Measurements from ENCODE around the gene SLC35E1. TPM values are rescaled to one million over a fixed set of nuclear protein-coding genes. Genes with fewer than 3 reads are reported as not detected.
A peak's percentile ranks its signal among the peaks of the same experiment; 100 is the strongest.

The SLC35E1 gene
- total and polyA plus RNA-seq, 2 of the 4 experiments (the other 2 are of a cell fraction): 22.6 to 38.0 TPM

DNA sequence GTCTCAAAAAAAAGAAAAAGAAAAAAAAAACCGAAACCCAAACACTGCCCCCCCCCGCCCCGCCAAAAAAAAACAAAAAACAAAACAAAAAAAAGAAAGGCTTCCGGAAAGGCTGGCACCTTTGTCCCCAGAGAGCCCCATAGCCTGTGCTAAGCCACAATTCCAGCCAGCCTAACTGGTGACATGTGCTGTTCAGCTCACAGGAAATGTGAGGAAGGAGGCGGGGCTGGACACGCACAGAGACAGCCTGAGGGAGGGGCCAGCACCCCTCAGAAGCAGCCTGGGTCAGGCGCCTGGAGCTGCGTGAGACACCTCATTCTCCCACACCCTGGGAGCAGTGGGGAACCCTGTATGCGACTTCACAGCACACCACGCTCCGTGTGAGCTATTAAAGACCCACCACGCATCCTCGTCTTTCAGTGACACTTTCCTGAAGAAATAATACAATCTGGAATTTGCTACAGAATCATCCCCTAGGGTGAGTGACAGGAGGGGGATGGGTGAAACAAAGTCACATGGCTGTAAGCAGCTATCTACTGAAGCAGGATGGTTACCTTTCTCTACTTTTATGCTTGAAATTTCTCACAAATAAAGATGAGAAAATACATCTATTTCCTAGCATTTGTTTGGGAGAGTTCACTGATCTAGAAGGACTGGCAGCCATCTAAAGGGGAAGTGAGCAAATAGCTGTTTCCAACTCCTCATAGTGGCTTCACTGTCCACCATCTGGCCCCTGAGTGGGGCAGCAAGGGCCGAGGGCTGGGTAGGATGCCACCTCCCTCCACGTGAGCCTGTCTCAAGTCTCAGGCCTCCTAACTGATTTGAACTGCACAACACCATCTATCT is 12.3 kb upstream of the SLC35E1 start:
- POLR2A ChIA-PET (ENCODE audit: unreplicated experiment): no interaction called here
- H3K27me3 ChIP-seq (ENCODE audit: control insufficient read depth, insufficient read depth, low read length): no peaks in the 10 kb centered on the region
- 0 out of 2 replicates have a peak, but pooled peaks have one; percentile 4 for TF ChIP-seq SMC3 (IDR thresholded peaks at IDR 0.05; ENCODE audit: low read depth, low read length)
- TF ChIP-seq, protein P1, sequence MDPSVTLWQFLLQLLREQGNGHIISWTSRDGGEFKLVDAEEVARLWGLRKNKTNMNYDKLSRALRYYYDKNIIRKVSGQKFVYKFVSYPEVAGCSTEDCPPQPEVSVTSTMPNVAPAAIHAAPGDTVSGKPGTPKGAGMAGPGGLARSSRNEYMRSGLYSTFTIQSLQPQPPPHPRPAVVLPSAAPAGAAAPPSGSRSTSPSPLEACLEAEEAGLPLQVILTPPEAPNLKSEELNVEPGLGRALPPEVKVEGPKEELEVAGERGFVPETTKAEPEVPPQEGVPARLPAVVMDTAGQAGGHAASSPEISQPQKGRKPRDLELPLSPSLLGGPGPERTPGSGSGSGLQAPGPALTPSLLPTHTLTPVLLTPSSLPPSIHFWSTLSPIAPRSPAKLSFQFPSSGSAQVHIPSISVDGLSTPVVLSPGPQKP (IDR thresholded peaks at IDR 0.05; ENCODE audit: borderline replicate concordance, low read depth, low read length): no peak
- TF ChIP-seq MAFK (IDR thresholded peaks at IDR 0.05; ENCODE audit: low read depth, low read length): no peak
- TF ChIP-seq RCOR1 (IDR thresholded peaks at IDR 0.05; ENCODE audit: insufficient replicate concordance, low read length): no peak
- TF ChIP-seq POLR2A (IDR thresholded peaks at IDR 0.05; ENCODE audit: low read depth, low read length): peak; percentile 69; the same call in 1 of the 2 replicates
- TF ChIP-seq NFE2L2 (IDR thresholded peaks at IDR 0.05; ENCODE audit: low read depth, low read length): no peak
- peak; percentile 93; the same call in 1 of the 2 replicates for TF ChIP-seq MXI1 (IDR thresholded peaks at IDR 0.05; ENCODE audit: borderline replicate concordance, low read depth, low read length)
- TF ChIP-seq RAD21 (IDR thresholded peaks at IDR 0.05; ENCODE audit: low read length): no peak
- TF ChIP-seq, protein P2, sequence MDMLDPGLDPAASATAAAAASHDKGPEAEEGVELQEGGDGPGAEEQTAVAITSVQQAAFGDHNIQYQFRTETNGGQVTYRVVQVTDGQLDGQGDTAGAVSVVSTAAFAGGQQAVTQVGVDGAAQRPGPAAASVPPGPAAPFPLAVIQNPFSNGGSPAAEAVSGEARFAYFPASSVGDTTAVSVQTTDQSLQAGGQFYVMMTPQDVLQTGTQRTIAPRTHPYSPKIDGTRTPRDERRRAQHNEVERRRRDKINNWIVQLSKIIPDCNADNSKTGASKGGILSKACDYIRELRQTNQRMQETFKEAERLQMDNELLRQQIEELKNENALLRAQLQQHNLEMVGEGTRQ (IDR thresholded peaks at IDR 0.05; ENCODE audit: low read depth, low read length): no peak; the same call in 1 of the 2 replicates
- peak; percentile 82; the same call in 1 of the 2 replicates for TF ChIP-seq MAZ (IDR thresholded peaks at IDR 0.05; ENCODE audit: borderline replicate concordance, low read depth, low read length)
- TF ChIP-seq, protein P3, sequence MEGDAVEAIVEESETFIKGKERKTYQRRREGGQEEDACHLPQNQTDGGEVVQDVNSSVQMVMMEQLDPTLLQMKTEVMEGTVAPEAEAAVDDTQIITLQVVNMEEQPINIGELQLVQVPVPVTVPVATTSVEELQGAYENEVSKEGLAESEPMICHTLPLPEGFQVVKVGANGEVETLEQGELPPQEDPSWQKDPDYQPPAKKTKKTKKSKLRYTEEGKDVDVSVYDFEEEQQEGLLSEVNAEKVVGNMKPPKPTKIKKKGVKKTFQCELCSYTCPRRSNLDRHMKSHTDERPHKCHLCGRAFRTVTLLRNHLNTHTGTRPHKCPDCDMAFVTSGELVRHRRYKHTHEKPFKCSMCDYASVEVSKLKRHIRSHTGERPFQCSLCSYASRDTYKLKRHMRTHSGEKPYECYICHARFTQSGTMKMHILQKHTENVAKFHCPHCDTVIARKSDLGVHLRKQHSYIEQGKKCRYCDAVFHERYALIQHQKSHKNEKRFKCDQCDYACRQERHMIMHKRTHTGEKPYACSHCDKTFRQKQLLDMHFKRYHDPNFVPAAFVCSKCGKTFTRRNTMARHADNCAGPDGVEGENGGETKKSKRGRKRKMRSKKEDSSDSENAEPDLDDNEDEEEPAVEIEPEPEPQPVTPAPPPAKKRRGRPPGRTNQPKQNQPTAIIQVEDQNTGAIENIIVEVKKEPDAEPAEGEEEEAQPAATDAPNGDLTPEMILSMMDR (conservative IDR thresholded peaks at IDR 0.05; ENCODE audit: low read depth, low read length): no peak
- TF ChIP-seq FOS (IDR thresholded peaks at IDR 0.05; ENCODE audit: low read depth, low read length): no peak
- no peak for TF ChIP-seq RFX5 (IDR thresholded peaks at IDR 0.05; ENCODE audit: low read depth, low read length)
- TF ChIP-seq CEBPB (IDR thresholded peaks at IDR 0.05; ENCODE audit: low read depth, low read length): no peak

More for the DNA sequence above, 12.3 kb upstream of the SLC35E1 start:
- no peak overlapping the region for H2BK5ac ChIP-seq (ENCODE audit: low read depth, low read length, poor library complexity, severe bottlenecking)
- H2AK9ac ChIP-seq (replicated peaks; ENCODE audit: low read depth, low read length, poor library complexity): peak overlapping the region; percentile 0
- H3K23ac ChIP-seq (ENCODE audit: low read depth, low read length): no peak overlapping the region
- H3K9me1 ChIP-seq (ENCODE audit: insufficient read depth, low read length): peaks cover 46% of the 10 kb centered on the region
- ATAC-seq (ENCODE audit: low read depth): peak; percentile 87
- H3K79me1 ChIP-seq (ENCODE audit: low read depth in 1 of 2, low read length in 2 of 2): peaks cover 39 to 99% of the 10 kb centered on the region in 2 experiments
- H4K20me1 ChIP-seq (ENCODE audit: insufficient read depth, low read length): peaks cover 97% of the 10 kb centered on the region
- in situ Hi-C loops (cut with MboI; ENCODE audit: low sequenced_read_pairs) (loop anchor here (5.0 kb wide), 1 partner anchor 43 kb away; the partner anchor contains the start of gene MED26), intact Hi-C loops (cut with micrococcal nuclease) (no loop called here), dilution Hi-C loops (cut with HindIII; ENCODE audit: low sequenced_read_pairs, unreplicated experiment) (no loop called here)
- H4K5ac ChIP-seq (ENCODE audit: low read depth, low read length): no peak overlapping the region
- DNase-seq: peak; percentile 78
- H2AK5ac ChIP-seq (ENCODE audit: low read depth, low read length): no peak overlapping the region
- no peak overlapping the region for H2BK15ac ChIP-seq (ENCODE audit: low read depth, low read length)
- no peak overlapping the region for H3K27ac ChIP-seq (ENCODE audit: insufficient read depth, low read length)
- CTCF ChIA-PET: no interaction called here
- H3K9me3 ChIP-seq (ENCODE audit: control insufficient read depth, insufficient read depth, low read length): no peaks in the 10 kb centered on the region
- no peak overlapping the region for H2BK20ac ChIP-seq (ENCODE audit: low read depth, low read length)
- H3K56ac ChIP-seq (ENCODE audit: extremely low read depth, insufficient read depth, low read length): no peak overlapping the region
- H2BK120ac ChIP-seq (ENCODE audit: low read depth, low read length): no peak overlapping the region
- H3K4me3 ChIP-seq (ENCODE audit: insufficient read depth, low read depth, low read length): no peak overlapping the region
- H4K91ac ChIP-seq (ENCODE audit: insufficient read depth, low read depth, low read length): no peak overlapping the region
- H3K9ac ChIP-seq (ENCODE audit: low read depth, low read length): no peak overlapping the region
- BruUV-seq (replicated peaks): no TSS peak
- H3K4ac ChIP-seq (ENCODE audit: low read depth, low read length): no peak overlapping the region
- H3K4me2 ChIP-seq (ENCODE audit: low read depth, low read length): peak overlapping the region; percentile 96
- no peak overlapping the region for H3K18ac ChIP-seq (ENCODE audit: low read depth, low read length)
- H2AFZ ChIP-seq (replicated peaks; ENCODE audit: low read length, poor library complexity): peak overlapping the region; percentile 39
- peak overlapping the region in 1 of 2 experiments; percentile 39; a peak in 1 of 4 replicates for H4K8ac ChIP-seq (ENCODE audit: low read depth in 2 of 2, low read length in 2 of 2)
- WGBS, 2 experiments (ENCODE audit: extremely low coverage in 2 of 2, insufficient read length in 1 of 2): no CpG with 5 or more reads among the region's 15 CpGs
- H3K14ac ChIP-seq (replicated peaks; ENCODE audit: low read depth, low read length): no peak overlapping the region
- peaks cover 38% of the 10 kb centered on the region for H3K4me1 ChIP-seq (ENCODE audit: control insufficient read depth, insufficient read depth, low read length)
- peaks cover 2% of the 10 kb centered on the region; the same call in 1 of the 2 replicates for H3K36me3 ChIP-seq (ENCODE audit: control insufficient read depth, insufficient read depth, low read length)

Data from IMR-90 (cell line).